B cell (primary cell): Measurements from ENCODE around the gene CCDC6.

Experiments
- CTCF ChIP-seq: fragments of 200-600 bp; IDR thresholded peaks from one replicate; pipeline ENCODE4 v1.8.0; 2022; ENCODE audit warnings: antibody characterized with exemption, mild to moderate bottlenecking
- EZH2 ChIP-seq: IDR thresholded peaks from 2 replicates; pipeline ENCODE4 v1.6.1; 2012; ENCODE audit warnings: borderline replicate concordance, low read depth, mild to moderate bottlenecking, moderate library complexity, low read length; ENCODE audit not compliant: insufficient read depth, poor library complexity, severe bottlenecking

GRCh38 chr10:59773088-59773487, 133.3 kb downstream of the CCDC6 start:
- TF ChIP-seq EZH2 (no peak), CTCF (no peak)
